Stimulated activated CD4-positive, alpha-beta T cell treated with anti-CD3 and anti-CD28 coated beads, Interleukin-4, amount 100 ng/mL, for 48 hours (primary cell): Measurements from ENCODE around the gene HIPK3.
"Not testable (repeated sequence)": the region's sequence is repeated elsewhere in the genome, so short reads cannot be mapped to it uniquely, and the experiment has no call there.

Source experiments
- DNase-seq, 2 donors: peaks; one replicate each; pipeline ENCODE4 v3.0.0-alpha.2; 2020; ENCODE audit warnings: low read depth in 2 of 2

HIPK3 gene

DNA sequence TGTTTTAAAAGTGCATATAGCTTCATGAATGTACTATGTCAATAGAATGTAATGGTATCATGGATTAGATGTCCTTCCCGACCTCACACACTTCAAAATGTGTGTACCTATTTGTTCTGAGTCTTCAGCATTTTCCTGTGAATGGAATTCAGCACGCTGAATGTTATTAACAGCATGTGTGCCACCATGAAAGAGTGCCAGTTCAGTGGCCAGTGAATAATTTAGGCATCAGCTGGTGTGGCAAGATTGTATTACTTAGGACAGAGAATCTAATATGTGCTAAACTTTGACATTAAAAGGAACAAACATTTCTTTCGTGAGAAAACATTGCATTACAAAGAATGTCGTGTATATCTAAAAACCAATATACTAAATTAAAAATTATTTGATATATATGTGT, 46.4 kb downstream of the HIPK3 start:
- no peak for DNase-seq

- not testable (repeated sequence) for DNase-seq
Observed at GRCh38 chr11:33306821-33307220, 49.6 kb downstream of the HIPK3 start.

DNA sequence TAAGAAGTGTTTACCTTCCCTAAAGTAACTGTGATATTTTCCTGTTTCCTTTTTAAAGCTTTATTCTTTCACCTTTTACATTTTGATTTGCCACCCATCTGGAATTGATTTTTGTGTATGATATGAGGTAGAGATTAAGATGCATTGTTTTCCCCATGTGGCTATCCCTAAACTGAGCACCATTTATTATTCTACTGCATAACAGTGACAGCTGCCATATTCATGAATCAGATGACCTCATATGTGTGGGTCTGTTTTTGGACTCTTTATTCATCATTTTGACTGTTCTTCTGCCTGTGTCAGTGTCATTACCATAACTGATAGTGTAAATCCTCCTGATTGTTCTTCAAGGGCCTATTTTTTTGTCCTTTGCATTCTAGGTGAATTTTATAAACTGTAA, 50.8 kb downstream of the HIPK3 start:
- DNase-seq, result no peak

DNA sequence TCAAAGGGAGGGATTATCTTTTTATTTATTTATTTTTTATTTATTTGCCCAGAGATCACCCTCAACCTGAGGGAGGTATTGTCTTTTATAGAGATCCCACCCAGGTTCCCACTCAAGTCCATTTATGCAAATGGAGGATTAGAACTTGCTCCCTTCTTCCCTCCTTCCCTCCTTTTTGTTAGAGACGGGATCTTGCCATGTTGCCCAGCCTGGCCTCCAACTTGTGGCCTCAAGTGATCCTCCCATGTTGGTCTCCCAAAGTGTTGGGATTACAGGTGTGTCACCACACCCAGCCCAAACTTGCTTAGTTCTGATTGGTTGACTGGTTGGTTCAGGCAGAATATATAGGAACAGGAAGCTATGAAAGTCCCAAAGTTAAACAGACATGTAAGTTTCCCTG, 51.9 kb downstream of the HIPK3 start:
- no peak for DNase-seq

GRCh38 chr11:33310720-33311500, 53.7 kb downstream of the HIPK3 start:
- DNase-seq, result no peak

GRCh38 chr11:33311680-33312079, 54.5 kb downstream of the HIPK3 start:
- no peak for DNase-seq

DNA sequence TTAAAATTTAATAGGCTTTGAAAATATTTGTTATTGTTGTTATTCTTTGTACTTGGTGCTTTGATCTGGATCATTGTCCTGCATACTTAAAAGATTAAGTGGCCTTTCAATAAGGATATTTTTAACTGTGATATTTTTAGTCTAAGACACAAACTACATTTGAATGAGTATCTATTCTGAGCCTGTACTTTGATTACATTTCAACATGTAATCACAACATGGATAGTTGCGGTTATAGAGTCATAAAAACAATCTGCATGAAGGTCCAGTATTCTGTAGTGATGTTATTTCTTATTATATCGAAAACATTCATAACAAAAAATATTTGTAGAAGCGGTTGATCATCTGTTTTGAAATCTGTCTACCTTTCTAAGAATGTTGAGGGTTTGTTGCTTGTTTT, 58.6 kb downstream of the HIPK3 start:
- DNase-seq, result no peak

- DNase-seq, result no peak
Observed at GRCh38 chr11:33317662-33318061, 60.5 kb downstream of the HIPK3 start.

DNA sequence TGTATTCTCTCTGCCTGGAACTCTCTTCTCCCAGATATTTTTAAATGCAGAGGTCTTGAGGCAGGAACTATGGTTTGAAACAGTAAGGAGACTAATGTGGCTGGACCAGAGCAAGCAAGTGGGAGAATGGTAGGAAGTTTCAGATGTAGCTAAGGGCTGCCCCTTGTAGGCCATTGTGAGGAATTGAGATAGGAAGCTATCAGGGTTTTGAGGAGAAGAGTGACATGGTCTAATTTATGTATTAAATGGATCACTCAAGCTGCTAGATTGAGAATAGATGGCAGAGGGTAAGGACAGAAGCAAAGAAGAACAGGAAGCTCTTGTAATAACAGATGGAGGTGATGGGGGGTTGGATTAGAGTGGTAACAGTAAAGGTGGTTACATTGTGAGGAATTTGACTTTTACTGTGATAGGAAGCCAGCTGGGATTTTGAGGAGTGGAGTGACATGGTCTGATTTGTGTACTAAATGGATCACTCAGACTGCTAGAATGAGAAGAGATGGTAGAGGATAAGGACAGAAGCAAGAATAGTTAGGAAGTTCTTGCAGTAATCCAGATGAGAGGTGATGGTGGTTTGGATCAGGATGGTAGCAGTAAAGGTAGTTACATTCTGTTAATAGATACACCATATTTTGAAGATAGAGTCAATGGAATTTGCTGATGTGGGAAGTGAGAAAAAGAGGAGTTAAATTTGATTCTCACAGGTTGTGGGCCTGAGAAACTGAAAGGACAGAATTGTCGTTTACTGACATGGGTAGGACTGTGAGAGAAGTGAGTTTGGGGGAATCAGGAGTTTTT, 63.0 kb downstream of the HIPK3 start:
- DNase-seq, result no peak

GRCh38 chr11:33320814-33321330, 63.7 kb downstream of the HIPK3 start:
- no peak for DNase-seq

DNA sequence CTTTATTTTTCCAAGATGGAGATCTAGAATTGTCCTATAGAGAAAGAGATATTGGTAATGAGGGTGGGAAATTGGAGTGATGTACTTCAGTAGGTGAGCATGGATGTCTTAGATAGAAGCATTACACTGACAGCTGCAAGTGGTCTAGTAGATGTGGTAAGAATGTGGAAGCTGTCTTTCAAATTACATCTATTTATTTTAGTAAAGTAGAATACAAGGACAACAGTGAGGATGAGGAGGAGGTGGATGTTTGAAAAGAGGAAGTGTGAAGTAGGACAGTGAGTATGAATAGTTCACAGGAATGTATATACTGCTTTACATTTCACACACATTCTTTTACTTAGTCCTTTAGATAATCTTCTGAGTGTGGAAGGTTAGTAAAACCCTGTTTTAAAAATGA, 64.2 kb downstream of the HIPK3 start:
- no peak for DNase-seq

- no peak for DNase-seq
Observed at GRCh38 chr11:33323421-33323820, 66.2 kb downstream of the HIPK3 start.

- DNase-seq, result no peak
Observed at GRCh38 chr11:33324302-33324985, 67.3 kb downstream of the HIPK3 start.

DNA sequence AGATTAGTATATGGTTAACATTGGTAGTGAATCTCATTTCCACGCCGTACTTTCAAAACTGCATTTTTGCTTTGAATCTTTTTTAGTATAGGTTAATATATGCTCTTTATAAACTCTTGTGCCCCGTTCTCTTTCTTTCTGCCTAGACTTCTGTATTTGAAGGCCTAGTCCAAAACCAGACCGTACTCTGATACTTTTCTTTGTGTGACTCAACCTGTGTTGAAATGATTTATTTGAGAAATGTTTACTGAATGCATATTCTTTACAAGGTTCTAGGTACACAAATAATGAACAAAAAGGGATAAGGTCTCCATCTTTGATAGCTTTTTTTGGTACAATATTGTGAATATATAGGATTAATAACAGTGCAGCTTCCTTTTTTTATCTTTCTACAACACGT, 68.3 kb downstream of the HIPK3 start:
- no peak for DNase-seq

GRCh38 chr11:33329705-33330329, 72.6 kb downstream of the HIPK3 start:
- DNase-seq, result peak; percentile 18 to 24

DNA sequence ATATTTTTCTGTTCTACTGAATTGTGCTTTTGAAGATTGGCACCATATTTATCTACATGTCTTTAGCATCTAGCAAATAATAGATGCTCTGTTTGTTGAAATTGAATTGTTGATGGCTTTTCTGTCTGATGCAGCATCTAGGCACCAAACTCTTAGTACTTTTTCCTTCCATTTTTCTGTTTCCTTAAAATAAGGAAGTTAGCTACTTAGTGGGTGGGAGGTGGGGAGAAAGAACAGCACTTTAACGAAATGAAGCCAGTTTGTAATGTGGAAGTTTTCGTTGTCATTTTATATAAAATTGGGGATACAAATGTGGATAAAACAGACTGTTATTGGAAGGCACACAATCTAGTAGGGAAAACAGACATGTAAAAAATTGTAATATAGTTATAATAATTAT, 76.6 kb downstream of the HIPK3 start:
- DNase-seq, result no peak

DNA sequence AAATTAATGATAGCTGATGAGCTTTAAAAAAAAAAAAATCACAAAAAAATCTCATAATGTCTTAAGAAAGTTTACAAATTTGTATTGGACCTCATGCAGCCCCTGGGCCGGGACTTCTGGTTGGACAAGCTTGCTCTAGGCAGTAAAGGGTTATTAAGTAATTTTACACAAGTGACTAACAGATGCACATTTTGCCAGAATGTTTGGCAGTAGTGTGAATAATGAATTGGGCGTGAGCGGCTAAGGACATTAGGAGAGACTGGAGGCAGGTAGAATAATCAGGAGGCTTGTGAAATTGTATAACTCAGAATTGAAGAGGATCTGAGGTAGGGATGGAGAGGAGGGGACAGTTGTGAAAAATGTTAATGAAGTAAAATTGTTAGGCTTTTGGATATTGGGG, 77.4 kb downstream of the HIPK3 start:
- no peak for DNase-seq

DNA sequence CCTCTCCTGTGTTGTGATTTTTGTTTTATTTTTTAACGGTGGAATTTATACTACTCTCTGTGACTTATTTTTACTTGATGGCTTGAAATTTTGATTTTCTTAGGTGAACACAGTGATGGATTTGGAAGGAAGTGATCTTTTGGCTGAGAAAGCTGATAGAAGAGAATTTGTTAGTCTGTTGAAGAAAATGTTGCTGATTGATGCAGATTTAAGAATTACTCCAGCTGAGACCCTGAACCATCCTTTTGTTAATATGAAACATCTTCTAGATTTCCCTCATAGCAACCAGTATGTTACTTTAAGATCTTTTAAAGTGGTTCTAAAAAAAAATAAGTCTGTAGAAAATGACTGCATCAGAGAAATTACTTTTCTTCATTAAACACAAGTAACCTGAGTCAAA, 82.1 kb downstream of the HIPK3 start:
- DNase-seq, result no peak

GRCh38 chr11:33344611-33345010, 87.4 kb downstream of the HIPK3 start:
- DNase-seq, result no peak

- no peak for DNase-seq
Observed at GRCh38 chr11:33347490-33348125, 90.4 kb downstream of the HIPK3 start.

- DNase-seq, result no peak
Observed at GRCh38 chr11:33350287-33350686, 93.1 kb downstream of the HIPK3 start.
